Measurements from ENCODE around the gene TOP1.

GRCh38 chr20:41074441-41074840 is 45.8 kb downstream of the TOP1 start:
- TF ChIP-seq ZNF660 (tag by site-specific recombination; IDR thresholded peaks at IDR 0.05) (no peak), CTCF (tag by site-specific recombination; IDR thresholded peaks at IDR 0.05) (no peak), ATF2 (tag by site-specific recombination; IDR thresholded peaks at IDR 0.05; ENCODE audit: low read depth) (no peak), PRDM10 (tag by site-specific recombination; IDR thresholded peaks at IDR 0.05) (no peak), ZNF426 (tag by site-specific recombination; IDR thresholded peaks at IDR 0.05) (no peak), BCL11B (tag by site-specific recombination; IDR thresholded peaks at IDR 0.05; ENCODE audit: low read depth) (no peak), BCL6B (tag by site-specific recombination; IDR thresholded peaks at IDR 0.05) (no peak)

All from HEK293 (cell line).